ENCODE results near the gene LONP1. TPM values are rescaled to one million over a fixed set of nuclear protein-coding genes. Genes with fewer than 3 reads are reported as not detected.

LONP1 gene
- total and polyA plus RNA-seq, 8 donors = 23.3 to 63.9 (median 39.4) TPM

- peak in 3 of 6 donors; percentile 37 to 72 (median 55) for DNase-seq
- no peak for ATAC-seq
- no peak overlapping the region for H3K4me3 ChIP-seq
- 92 to 94% methylated on average over 38 of the region's 38 CpGs for WGBS, 2 donors
- H3K27me3 ChIP-seq = no peaks in the 10 kb centered on the region
- H3K4me1 ChIP-seq = no peaks in the 10 kb centered on the region
- intact Hi-C loops (cut with DNase I) = no loop called here
- H3K27ac ChIP-seq = no peak overlapping the region
- FAIRE-seq = no peak
- no peak for TF ChIP-seq CTCF (IDR thresholded peaks at IDR 0.05)
- no peaks in the 10 kb centered on the region for H3K9me3 ChIP-seq
- peaks cover 0 to 62% (median 35%) of the 10 kb centered on the region in 3 donors for H3K36me3 ChIP-seq
Observed at GRCh38 chr19:5698635-5699422, 21.1 kb downstream of the LONP1 start.

- DNase-seq (peak in 3 of 6 donors; percentile 20 to 72 (median 55)), ATAC-seq (no peak), FAIRE-seq (no peak)
- WGBS, 2 donors = 88 to 91% methylated on average over 28 to 30 of the region's 30 CpGs
- H3K27ac ChIP-seq = no peak overlapping the region
- peaks cover 0 to 63% (median 36%) of the 10 kb centered on the region in 3 donors for H3K36me3 ChIP-seq
- intact Hi-C loops (cut with DNase I) = no loop called here
- H3K9me3 ChIP-seq = no peaks in the 10 kb centered on the region
- H3K27me3 ChIP-seq = no peaks in the 10 kb centered on the region
- H3K4me1 ChIP-seq = no peaks in the 10 kb centered on the region
- H3K4me3 ChIP-seq = no peak overlapping the region
- TF ChIP-seq CTCF (IDR thresholded peaks at IDR 0.05) = no peak
Observed at GRCh38 chr19:5697890-5698634, 21.9 kb downstream of the LONP1 start.

- FAIRE-seq = no peak
- TF ChIP-seq CTCF (IDR thresholded peaks at IDR 0.05) = no peak
- Histone ChIP-seq H3K4me1 (peaks cover 0 to under 1% (median under 1%) of the 10 kb centered on the region in 3 donors), H3K27me3 (no peaks in the 10 kb centered on the region), H3K27ac (no peak overlapping the region), H3K9me3 (no peaks in the 10 kb centered on the region), H3K36me3 (peaks cover 0 to 69% (median 41%) of the 10 kb centered on the region in 3 donors), H3K4me3 (no peak overlapping the region)
- intact Hi-C loops (cut with DNase I) = no loop called here
- peak in 4 of 6 donors; percentile 18 to 77 (median 52) for DNase-seq
- ATAC-seq = no peak
- WGBS, 2 donors = 87 to 92% methylated on average over 22 to 25 of the region's 25 CpGs
Observed at GRCh38 chr19:5697022-5697889, 22.7 kb downstream of the LONP1 start.

- Histone ChIP-seq H3K27me3 (no peaks in the 10 kb centered on the region), H3K27ac (no peak overlapping the region), H3K36me3 (peaks cover 0 to 76% (median 46%) of the 10 kb centered on the region in 3 donors), H3K4me3 (no peak overlapping the region), H3K9me3 (no peaks in the 10 kb centered on the region), H3K4me1 (peaks cover 0 to 7% (median 6%) of the 10 kb centered on the region in 3 donors)
- ATAC-seq = no peak
- peak in 4 of 6 donors; percentile 27 to 85 (median 56) for DNase-seq
- no peak for TF ChIP-seq CTCF (IDR thresholded peaks at IDR 0.05)
- 89 to 92% methylated on average over 41 to 42 of the region's 42 CpGs for WGBS, 2 donors
- FAIRE-seq = no peak
- intact Hi-C loops (cut with DNase I) = no loop called here
Observed at GRCh38 chr19:5696196-5697021, 23.5 kb downstream of the LONP1 start.

Measured in pancreas (tissue), 10 donors.